Measurements from ENCODE around the gene TMEM150B.

Gene TMEM150B

DNA sequence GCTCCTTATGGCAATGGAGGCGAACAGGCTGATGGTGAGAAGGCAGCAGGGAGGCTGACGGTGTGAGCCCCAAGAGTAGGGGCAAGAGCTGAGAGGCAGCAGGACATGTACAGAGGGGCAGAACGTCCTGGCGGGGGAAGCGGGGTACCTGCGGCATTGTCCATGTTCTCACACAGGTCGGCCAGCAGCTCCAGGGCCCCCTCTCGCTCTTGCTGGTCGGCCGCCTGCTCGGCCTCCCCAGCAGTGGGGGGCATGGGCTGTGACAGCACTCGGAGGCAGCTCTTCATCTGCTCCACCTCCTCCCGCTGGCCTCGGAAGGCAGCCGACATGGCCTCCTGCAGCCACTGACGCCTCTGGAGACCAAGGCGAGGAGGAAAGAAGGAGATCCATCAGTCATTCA, 47.6 kb downstream of the TMEM150B start:
- DNase-seq (ENCODE audit: low read depth): no peak
- TF ChIP-seq, protein P1, sequence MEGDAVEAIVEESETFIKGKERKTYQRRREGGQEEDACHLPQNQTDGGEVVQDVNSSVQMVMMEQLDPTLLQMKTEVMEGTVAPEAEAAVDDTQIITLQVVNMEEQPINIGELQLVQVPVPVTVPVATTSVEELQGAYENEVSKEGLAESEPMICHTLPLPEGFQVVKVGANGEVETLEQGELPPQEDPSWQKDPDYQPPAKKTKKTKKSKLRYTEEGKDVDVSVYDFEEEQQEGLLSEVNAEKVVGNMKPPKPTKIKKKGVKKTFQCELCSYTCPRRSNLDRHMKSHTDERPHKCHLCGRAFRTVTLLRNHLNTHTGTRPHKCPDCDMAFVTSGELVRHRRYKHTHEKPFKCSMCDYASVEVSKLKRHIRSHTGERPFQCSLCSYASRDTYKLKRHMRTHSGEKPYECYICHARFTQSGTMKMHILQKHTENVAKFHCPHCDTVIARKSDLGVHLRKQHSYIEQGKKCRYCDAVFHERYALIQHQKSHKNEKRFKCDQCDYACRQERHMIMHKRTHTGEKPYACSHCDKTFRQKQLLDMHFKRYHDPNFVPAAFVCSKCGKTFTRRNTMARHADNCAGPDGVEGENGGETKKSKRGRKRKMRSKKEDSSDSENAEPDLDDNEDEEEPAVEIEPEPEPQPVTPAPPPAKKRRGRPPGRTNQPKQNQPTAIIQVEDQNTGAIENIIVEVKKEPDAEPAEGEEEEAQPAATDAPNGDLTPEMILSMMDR (conservative IDR thresholded peaks at IDR 0.05; ENCODE audit: control insufficient read depth, insufficient read depth, low read depth, low read length): no peak

DNA sequence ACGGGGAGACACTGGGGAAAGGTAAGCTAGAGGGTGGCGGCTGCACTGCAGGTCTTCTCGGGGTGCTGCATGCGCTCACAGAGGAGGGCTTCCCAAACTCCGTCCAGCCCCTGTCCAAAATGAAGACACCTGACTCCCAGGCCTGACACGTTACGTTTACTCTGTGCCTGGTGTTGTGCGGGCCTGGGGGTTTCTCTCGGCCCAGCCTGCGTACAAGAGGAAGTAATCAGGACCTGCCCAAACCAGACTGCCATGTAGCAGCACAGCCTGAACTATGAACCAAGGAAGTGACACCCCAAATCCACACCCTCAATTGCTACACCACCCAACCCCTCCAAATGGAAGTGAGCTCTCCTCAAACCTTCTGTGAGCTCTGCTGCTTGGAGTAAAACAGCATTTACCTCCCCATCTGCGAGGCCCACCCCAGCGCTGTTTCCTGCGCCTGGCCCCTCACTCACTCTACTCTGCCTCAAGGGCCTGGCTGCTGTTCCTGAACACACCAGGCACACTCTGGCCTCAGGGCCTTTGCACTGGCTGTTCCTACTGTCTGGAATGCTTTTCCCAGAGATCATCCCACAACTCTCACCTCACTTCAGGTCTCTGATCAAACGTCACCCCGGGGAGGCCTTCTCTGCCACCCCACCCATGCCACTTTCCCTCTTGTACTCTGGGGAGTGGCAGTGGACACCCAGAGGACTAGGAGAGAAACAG, 48.3 kb downstream of the TMEM150B start:
- no peak for DNase-seq (ENCODE audit: low read depth)
- TF ChIP-seq, protein P1 (conservative IDR thresholded peaks at IDR 0.05; ENCODE audit: control insufficient read depth, insufficient read depth, low read depth, low read length): no peak

More for the DNA sequence above, 47.6 kb downstream of the TMEM150B start:
- H3K4me3 ChIP-seq (ENCODE audit: control insufficient read depth, low read depth, low read length): no peak overlapping the region

DNA sequence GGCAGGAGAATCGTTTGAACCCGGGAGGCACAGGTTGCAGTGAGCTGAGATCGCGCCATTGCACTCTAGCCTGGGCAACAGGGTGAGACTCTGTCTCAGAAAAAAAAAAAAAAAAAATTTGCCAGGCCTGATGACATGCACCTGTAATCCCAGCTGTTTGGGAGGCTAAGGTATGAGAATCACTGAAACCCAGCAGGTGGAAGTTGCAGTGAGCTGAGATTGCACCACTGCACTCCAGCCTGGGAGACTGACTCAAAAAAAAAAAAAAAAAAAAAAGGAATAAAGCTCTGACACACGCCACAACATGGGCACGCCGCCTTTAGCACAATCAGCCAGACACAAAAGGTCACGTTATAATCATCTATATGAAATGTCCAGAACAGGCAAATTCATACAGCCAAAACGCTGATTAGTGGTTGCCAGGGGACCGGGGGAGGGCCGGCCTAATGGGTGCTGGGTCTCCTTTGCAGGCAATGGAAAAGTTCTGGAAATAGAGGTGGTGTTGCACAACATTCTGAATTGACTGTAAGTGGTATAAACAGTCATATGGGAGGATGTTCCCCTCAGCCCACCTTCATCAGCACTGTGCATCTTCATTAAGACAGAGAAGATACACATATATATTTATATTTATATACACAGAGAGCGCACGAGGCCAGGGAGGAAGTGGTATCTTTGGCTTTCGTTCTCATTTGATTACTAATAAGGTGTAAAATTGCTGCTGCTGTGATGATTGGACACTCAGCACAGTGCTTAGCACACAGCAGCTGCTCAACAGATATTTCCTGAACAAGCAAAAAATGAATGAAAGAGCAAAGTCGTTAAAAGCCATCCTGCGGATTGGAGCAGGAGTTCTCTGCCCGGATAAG, 49.1 kb downstream of the TMEM150B start:
- TF ChIP-seq, protein P1 (conservative IDR thresholded peaks at IDR 0.05; ENCODE audit: control insufficient read depth, insufficient read depth, low read depth, low read length): no peak
- no peak overlapping the region for H3K4me3 ChIP-seq (ENCODE audit: control insufficient read depth, low read depth, low read length)
- DNase-seq (ENCODE audit: low read depth): no peak

More for the DNA sequence above, 48.3 kb downstream of the TMEM150B start:
- no peak overlapping the region for H3K4me3 ChIP-seq (ENCODE audit: control insufficient read depth, low read depth, low read length)

DNA sequence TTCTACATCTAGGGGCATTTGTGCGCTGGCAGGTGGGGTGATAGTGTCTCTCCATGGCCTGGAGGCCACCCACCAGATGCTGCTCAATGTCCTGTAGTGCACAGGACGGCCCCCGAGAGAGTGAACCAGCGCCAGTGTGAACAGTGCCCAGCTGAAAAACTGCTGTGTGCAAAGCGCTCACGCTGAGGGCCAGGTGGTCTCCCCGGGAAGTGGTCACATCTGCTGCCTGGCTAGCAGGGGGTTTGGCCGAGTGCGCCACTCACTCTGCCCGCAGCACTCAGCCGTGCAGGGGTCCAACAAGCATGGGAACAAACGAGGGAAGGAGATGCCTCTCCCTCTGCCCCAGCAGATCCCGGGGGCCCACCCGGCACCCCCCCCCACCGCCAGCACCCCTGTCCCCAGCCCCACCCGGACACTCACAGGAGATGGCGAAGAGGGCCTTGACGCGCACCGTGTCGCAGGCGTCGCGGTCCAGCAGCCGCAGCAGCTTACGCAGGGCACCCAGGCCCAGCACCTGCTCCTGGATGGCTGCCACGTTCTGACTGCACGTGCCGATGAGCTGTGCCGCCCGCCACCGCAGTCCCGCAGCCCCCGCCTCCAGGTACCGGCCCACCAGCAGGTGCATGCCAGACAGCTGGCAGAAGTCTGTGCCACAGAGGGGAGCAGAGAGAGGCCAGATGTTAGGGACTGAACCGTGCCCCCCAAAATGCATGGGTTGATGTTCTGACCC, 51.0 kb downstream of the TMEM150B start:
- DNase-seq (ENCODE audit: low read depth): no peak
- TF ChIP-seq, protein P1 (conservative IDR thresholded peaks at IDR 0.05; ENCODE audit: control insufficient read depth, insufficient read depth, low read depth, low read length): no peak
- H3K4me3 ChIP-seq (ENCODE audit: control insufficient read depth, low read depth, low read length): no peak overlapping the region

DNA sequence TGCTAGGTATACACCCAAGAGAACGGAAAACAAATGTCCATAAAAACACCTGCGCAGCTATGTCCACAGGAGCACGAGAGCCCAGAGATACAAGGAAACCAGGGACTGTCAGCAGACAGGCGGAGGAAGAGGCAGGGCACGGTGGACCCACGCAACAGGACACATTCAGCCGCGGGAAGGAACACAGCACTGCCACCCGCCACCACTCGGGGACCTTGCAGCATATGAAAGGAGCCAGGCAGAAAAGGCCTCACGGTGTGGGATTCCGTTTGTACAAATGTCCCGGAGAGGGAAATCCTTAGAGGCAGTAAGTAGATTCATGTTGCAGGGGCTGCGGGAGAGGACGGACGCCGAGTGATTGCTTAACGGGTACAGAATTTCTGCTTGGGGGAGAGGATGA, 53.0 kb downstream of the TMEM150B start:
- H3K4me3 ChIP-seq (ENCODE audit: control insufficient read depth, low read depth, low read length): no peak overlapping the region
- TF ChIP-seq, protein P1 (conservative IDR thresholded peaks at IDR 0.05; ENCODE audit: control insufficient read depth, insufficient read depth, low read depth, low read length): no peak
- DNase-seq (ENCODE audit: low read depth): no peak

DNA sequence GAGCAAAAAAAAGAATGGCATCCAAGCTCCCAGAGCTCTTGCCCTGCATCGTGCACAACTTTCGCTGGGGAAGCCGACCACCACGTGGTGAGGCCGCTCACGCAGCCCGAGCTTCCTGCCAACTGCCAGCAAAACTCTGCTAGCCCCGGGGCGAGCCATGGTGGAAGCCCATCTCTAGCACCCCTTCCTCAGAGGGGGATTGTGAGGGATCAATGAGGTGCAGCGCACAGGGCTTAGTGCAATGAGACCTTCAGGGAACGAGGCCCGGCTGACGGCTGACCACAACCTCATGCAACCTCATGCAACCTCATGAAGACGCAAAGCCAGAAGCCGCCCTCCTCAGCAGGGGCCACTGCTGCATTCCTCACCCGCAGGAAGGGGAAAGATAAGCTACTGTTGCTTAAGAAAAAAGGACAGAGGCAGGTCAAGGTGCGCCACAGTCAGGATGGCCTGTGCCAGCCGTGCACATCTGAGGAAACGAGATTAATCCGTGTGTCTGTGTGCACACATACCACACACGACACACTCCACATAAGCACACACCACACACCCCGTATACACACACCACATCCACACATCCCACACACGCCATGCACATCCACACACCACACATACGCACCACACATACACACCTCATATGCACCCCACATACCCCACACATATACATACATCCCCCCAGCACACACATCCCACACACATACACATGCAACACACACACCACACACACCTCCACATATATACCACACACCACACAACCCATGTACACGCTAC, 54.8 kb downstream of the TMEM150B start:
- no peak overlapping the region for H3K4me3 ChIP-seq (ENCODE audit: control insufficient read depth, low read depth, low read length)
- DNase-seq (ENCODE audit: low read depth): no peak
- TF ChIP-seq, protein P1 (conservative IDR thresholded peaks at IDR 0.05; ENCODE audit: control insufficient read depth, insufficient read depth, low read depth, low read length): no peak
